ENCODE data around the gene SMG7. TPM values are rescaled to one million over a fixed set of nuclear protein-coding genes. Genes with fewer than 3 reads are reported as not detected.
"Not testable (repeated sequence)": the region's sequence is repeated elsewhere in the genome, so short reads cannot be mapped to it uniquely, and the experiment has no call there.

The SMG7 gene, protein sequence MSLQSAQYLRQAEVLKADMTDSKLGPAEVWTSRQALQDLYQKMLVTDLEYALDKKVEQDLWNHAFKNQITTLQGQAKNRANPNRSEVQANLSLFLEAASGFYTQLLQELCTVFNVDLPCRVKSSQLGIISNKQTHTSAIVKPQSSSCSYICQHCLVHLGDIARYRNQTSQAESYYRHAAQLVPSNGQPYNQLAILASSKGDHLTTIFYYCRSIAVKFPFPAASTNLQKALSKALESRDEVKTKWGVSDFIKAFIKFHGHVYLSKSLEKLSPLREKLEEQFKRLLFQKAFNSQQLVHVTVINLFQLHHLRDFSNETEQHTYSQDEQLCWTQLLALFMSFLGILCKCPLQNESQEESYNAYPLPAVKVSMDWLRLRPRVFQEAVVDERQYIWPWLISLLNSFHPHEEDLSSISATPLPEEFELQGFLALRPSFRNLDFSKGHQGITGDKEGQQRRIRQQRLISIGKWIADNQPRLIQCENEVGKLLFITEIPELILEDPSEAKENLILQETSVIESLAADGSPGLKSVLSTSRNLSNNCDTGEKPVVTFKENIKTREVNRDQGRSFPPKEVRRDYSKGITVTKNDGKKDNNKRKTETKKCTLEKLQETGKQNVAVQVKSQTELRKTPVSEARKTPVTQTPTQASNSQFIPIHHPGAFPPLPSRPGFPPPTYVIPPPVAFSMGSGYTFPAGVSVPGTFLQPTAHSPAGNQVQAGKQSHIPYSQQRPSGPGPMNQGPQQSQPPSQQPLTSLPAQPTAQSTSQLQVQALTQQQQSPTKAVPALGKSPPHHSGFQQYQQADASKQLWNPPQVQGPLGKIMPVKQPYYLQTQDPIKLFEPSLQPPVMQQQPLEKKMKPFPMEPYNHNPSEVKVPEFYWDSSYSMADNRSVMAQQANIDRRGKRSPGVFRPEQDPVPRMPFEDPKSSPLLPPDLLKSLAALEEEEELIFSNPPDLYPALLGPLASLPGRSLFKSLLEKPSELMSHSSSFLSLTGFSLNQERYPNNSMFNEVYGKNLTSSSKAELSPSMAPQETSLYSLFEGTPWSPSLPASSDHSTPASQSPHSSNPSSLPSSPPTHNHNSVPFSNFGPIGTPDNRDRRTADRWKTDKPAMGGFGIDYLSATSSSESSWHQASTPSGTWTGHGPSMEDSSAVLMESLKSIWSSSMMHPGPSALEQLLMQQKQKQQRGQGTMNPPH
- total RNA-seq = 10 to 100 TPM; 35.7 to 41.8 TPM
- long read RNA-seq, partial matches to known transcripts = 18 of 19 reads
- long read RNA-seq, other reads (novel, unspliced or antisense) = 1 of 19 reads

DNA sequence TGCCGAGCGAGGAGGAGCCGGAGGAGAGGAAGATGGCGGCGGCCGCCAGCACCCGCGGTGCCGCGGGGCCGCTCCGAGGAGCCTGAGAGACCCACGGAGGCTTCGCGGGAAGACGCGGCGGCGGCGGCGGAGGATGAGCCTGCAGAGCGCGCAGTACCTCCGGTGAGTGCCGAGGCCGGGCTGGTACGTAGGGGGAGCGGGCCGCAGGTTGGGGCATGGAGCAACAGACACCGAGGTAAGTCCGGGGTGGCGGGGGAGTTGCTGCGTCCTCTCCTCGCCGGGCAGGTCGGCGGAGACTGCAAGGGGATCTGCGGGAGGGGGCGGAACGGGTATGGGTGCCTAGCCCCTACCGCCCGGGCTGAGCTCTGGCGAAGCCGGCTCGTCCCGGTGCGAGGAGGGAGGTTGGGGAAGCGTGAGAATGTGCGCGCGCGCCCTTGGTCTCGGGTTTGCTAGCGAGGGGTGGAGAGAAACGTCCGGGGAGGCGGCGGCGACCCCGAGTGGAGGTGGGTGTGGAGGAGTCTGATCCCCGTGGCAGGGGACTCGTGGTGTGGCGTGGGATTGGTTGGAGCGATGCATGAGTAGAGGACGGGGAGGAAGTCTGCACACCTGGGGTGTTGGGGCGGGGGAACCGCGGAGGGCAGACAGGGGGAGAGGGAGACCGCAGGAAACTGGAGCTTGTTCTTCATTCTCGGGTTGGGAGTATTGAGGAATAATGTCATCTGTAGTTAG, at the start of gene SMG7:
Gene SMG7, plus strand, starts transcription at position 12 of the 729 bp plus-strand sequence. Its CDS starts 122 bp downstream, at position 134.
- DNase-seq = peak; percentile 63
- intact Hi-C loops (cut with DNase I) = loop anchor here (5.0 to 10.0 kb wide), 3 partner anchors 70 to 188 kb away; no protein-coding TSS in a partner anchor

DNA sequence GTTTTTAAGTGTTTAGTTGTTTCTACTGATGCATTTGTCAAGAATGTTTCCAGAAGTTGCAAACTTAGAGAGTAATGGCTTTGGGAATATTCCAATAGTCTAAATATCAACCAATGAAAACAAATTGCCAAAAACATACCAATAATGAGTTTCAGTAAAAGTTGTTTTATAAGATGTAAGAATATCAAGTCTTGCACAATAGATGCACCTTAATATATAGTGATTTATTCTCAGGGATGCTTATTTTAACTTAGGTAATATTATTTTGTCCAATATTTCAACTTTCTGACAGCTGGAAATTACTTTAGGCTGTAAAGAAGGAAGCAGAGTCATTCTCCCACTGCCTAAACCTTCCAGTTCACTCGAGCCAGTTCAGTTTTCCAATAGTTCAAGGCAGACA, 48.8 kb upstream of the SMG7 start:
- DNase-seq (no peak), ATAC-seq (no peak)
- intact Hi-C loops (cut with DNase I) = no loop called here

More for the DNA sequence above, at the start of gene SMG7:
- peak; percentile 1 to 3 for ATAC-seq

DNA sequence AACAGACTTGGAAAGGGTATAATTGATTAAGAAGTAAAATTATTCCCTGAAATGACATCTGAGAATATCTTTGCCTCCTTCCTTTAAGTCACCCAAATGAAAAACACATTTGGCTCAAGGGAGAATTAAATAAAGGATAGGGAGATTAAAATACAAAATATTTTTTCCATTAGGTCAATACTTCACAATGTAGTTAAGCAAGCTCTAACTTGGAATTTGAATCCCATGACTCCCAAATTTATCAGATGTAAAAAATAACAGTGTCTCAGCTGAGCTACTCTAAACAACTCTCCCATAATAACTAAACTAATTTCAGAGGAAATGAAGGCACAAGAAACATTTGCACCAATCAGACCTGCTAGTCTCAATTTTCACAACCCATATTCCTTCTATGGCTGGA, 47.6 kb upstream of the SMG7 start:
- no peak for DNase-seq
- intact Hi-C loops (cut with DNase I) = no loop called here
- no peak for ATAC-seq

DNA sequence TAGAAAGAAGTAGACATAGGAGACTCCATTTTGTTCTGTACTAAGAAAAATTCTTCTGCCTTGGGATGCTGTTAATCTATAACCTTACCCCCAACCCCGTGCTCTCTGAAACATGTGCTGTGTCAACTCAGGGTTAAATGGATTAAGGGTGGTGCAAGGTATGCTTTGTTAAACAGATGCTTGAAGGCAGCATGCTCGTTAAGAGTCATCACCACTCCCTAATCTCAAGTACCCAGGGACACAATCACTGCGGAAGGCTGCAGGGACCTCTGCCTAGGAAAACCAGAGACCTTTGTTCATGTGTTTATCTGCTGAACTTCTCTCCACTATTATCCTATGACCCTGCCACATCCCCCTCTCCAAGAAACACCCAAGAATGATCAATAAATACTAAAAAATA, 44.7 kb upstream of the SMG7 start:
- intact Hi-C loops (cut with DNase I); ATAC-seq; DNase-seq: not testable (repeated sequence)

DNA sequence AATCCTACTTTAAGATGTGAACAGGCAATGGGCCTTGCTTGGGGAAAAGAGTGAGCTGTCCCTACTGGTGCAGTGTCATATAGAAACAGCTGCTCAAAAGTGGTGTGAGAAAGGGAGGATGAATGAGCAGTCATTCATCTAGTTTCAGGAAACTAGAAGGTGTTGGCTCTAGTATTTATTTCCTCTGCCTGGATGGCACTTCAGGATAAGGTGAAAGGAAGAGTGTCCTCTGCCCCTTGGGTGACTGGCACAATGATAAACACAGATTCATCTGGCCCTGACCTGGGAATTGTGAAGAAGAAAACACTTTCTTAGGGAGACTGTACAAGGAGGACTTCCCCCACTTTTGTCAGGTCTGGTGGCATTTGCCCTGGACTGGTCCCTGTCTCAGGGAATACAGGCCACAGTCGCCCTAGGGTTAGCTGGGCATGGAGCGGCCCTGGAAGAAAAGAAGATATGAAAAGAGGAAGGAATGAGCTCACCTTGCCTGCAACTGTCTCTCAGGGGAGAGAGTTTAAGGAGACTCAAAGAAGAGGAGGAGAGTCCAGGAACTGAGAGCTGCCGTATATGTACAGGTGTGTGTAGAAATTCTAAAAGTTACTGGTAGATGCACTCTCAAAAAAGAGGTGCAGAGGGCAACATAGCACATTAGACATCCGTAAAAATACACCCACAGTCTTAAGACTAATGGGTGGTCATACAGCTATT, 40.3 kb upstream of the SMG7 start:
- intact Hi-C loops (cut with DNase I) = no loop called here
- DNase-seq = no peak
- ATAC-seq = no peak

DNA sequence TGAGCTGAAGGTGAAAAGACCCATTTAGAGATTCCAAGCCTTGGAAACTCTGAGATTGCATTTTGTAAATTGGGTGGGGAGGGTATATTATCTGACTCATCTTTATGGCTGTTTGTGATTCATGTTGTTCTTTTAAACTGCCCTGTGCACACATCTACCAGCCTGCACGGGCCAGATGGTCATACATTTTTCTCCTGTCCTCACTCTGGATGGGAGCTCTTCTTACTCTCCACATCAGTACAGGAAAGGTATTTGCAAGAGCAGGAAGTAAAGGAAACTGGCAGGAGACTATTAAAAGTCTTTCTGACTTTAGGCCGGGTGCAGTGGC, 39.8 kb upstream of the SMG7 start:
- no peak for ATAC-seq
- no peak for DNase-seq
- intact Hi-C loops (cut with DNase I) = no loop called here

DNA sequence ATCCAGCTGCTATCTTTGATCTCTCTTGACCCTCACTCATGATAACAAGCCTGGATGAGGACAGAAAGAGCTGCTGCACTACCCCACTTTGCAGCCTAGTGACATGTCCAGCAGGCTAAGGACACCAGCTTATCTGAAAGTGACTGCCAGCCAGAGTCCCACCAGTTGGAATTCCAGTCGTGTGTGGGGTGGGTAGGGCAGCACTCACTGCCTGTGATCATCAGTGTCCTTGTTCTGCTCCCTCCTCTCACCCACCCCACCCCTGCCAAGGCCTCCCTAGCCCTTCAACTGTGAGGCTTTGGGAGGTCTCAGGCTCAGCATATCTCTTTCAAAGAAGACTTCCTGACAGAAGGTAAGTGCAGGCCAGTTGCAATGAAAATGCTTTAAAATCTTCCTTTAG, 38.6 kb upstream of the SMG7 start:
- peak; percentile 28 for DNase-seq
- intact Hi-C loops (cut with DNase I) = no loop called here
- peak; percentile 93 to 97 for ATAC-seq

DNA sequence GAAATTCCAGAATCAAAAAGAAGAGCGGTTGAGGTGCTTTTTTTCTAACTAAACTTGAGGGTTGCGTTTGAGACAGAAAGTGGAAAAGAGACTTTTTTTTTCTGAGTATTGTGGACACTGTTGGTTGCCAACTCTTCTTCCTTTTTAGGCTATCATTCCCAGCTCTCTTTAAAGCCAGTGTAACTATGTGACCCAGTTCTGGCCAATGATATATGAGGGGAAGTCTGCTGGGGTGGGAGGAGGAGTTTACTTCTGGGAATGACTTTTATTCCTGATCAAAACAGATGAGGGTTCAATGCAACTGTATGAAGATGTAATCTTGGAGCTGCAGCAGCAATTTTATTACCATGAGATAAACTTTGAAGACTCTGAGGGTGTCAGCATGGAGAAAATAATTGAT, 36.8 kb upstream of the SMG7 start:
- intact Hi-C loops (cut with DNase I) = no loop called here
- DNase-seq (no peak), ATAC-seq (peak; percentile 56 to 72)

DNA sequence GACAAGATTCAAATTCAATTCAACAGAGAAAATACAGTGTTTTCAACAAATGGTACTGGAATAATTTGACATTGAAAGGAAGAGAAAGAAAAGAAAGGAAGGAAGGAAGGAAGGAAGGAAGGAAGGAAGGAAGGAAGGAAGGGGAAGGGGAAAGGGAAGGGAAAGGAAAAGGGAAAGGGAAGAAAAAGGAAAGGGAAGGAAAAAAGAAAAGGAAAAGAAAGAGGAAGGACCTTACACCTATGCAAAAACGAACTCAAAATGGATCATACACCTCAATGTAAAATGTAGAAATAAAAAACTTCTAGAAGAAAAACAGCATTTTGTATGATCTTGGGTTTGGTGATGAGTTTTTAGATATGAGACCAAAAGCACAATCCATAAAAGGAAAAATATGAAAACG, 34.2 kb upstream of the SMG7 start:
- no peak for DNase-seq
- ATAC-seq = no peak
- intact Hi-C loops (cut with DNase I) = no loop called here

DNA sequence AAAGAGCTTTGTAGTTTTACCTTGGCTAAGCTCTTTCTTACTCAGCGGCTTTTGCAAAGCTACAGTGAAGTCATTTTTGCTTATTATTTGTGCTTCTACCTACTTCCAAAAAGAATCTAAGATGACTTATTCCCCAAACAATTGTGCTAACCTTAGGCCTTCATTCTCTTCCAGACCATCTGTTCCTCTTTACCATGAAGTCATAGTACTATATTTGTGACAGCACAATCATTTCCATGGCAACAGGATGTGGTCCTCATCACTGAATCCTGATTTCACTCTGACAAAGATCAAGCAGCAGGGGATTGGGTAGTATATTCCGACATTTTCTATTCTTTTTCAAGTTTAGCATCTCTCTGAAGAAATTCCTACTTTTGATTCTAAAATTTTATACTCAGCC, 29.3 kb upstream of the SMG7 start:
- ATAC-seq (no peak), DNase-seq (no peak)
- intact Hi-C loops (cut with DNase I) = no loop called here

DNA sequence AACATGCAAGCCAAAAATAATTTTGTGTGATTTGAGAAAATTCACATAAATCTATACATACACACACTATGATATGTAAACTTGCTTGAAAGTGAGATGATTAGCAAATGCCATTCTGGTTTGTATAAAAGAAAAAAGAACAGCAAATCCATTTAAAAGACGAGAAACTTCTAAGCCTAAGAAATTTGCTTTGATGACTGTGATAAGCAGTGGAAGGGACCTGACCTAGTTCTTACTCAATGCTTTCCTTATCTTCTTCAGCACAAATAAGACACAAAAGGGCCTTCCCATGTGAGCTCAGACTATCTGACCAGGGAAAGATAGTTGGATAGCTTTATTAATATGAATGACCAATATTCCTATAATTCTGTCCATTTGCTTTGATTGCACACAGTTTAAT, 28.8 kb upstream of the SMG7 start:
- ATAC-seq = no peak
- intact Hi-C loops (cut with DNase I) = no loop called here
- no peak for DNase-seq

DNA sequence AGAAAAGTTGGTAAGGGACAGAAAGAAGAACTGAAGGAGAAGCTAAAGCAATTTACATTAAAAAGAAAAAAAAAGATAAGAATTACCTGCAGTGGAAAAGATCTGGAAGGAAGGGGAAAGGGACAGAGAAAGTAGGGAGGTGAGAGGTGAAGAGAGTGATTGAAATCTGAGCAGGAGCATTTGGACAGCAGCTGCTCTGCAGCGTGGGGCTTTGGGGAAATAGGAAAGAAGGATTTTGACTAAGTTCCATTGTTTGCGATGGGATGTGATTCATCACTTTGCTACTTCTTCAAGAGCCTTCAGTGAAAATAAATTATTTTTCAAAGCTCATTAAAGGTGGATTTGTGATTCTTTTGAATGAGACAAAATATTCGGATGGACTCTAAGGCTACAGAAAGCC, 28.1 kb upstream of the SMG7 start:
- intact Hi-C loops (cut with DNase I) = no loop called here

DNA sequence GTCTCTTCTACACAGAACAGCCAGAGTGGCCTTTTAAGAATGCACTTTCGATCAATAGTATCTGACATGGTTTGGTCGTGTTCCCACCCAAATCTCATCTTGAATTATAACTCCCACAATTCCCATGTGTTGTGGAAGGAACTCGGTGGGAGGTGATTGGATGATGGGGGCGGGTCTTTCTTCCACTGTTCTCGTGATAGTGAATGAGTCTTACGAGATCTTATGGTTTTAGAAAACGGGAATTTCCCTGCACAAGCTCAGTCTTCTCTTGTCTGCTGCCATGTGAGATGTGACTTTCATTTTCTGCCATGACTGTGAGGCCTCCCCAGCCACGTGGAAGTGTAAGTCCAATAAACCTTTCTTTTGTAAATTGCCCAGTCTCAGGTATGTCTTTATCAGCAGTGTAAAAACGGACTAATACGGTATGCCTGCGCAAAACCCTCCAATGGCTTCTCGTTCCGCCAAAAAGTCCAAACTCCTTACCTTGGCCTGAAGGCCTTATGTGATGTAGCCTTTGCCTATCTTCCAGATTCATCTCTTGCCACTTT, 23.0 kb upstream of the SMG7 start:
- no peak for DNase-seq
- intact Hi-C loops (cut with DNase I) = no loop called here
- no peak for ATAC-seq

More for the DNA sequence above, 28.1 kb upstream of the SMG7 start:
- DNase-seq = no peak
- no peak for ATAC-seq

DNA sequence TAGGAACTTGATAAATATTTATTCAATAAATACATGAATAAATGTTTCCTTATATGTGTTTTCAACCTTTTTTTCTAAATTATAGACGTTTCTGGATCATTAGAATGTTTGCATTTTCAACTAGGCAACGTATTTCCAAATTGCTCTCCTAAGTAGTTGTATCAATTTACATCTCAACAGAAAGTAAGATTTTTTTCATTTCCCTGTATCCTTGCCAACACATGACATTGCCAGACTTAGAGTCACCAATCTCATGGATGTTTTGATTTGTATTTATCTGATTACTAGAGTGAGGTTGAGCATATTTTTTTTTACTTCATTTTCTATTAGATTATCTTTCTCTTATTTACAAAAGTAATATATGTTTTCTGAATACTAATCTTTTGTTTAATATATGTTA, 22.2 kb upstream of the SMG7 start:
- ATAC-seq (no peak), DNase-seq (no peak)
- intact Hi-C loops (cut with DNase I) = no loop called here

DNA sequence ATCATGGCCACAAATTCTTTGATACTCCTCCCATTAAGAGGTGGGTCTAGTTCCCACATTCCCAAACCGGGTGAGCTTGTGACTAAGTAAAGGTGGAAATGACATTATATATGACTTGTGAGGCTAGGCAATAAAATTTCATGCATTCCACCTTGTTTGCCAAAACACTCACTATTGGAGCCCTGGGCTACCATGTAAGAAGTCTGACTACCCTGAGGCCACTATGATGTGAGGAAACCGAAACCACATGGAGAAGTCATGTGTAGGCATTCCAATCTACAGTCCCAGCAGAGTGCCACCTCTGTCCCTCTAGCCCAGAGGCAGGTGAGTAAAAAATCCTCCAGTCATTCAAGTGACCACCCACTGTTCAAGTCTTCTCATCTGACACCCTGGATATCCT, 17.9 kb upstream of the SMG7 start:
- DNase-seq (no peak), ATAC-seq (no peak)
- intact Hi-C loops (cut with DNase I) = no loop called here

DNA sequence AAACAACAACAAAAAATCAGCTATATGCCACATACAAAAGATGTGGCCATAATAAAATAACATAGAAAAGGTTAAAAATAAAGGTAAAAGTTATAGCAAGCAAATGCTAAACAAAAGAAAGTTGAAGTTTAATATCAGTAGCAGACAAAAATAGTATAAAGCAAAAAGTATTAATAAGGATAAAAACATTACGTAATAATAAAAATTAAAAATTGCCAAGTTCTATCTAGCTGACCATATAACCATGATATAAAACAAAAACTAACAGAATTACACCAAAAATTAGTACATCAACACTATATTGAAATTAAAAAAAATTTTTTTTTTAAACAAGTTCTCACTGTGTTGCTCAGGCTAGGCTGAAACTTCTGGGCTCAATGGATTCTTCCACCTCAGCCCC, 15.5 kb upstream of the SMG7 start:
- intact Hi-C loops (cut with DNase I) = no loop called here

DNA sequence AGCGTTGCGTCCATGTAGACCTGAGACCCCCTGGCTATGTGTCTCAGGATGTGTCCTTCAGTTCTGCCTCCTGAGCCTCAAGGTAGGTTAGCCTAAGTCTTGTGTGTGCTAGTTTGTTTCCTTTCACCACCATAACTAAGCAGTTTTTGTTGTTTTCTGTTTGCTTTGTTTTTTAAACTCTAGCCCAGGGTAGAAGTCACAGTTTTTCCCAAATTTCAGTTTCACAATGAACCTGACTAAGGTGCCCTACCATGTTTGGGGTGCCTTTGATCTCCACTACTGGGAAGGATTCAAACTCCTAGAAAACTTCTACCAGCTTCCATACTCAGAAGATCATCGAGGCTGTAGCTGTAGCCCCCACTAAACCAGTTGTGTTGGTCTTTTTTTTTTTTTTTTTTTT, 14.8 kb upstream of the SMG7 start:
- intact Hi-C loops (cut with DNase I) = no loop called here
- DNase-seq (no peak), ATAC-seq (no peak)

More for the DNA sequence above, 15.5 kb upstream of the SMG7 start:
- ATAC-seq (no peak), DNase-seq (no peak)

DNA sequence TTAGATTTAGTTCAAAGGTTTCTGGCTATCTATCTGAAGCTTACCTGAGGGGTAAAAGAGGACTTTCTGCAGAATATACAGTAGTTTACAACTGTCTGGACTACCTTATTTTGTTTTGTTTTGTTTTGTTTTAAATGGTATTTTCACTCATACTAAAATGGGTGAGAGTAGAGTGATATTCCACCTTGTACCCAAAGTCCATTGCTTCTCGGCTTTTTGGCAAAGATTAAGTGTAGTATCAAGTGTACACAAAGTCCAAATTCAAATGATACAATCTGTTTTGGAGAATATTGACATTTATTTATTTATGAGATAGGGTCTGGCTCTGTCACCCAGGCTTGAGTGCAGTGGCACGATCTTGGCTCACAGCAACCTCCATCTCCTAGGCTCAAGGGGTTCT, 11.7 kb upstream of the SMG7 start:
- ATAC-seq = no peak
- intact Hi-C loops (cut with DNase I) = no loop called here
- no peak for DNase-seq

Measured in left cardiac atrium (tissue), 4 donors.